Loucy (cell line): ENCODE data around the gene TRPM2.
"Not testable (repeated sequence)": the region's sequence is repeated elsewhere in the genome, so short reads cannot be mapped to it uniquely, and the experiment has no call there.

Experiments used
- H2AFZ ChIP-seq: fragments of 200-600 bp; sonication (generic); 2 replicates; pipeline ENCODE4 v1.6.0; 2016; ENCODE audit warnings: antibody characterized with exemption, mild to moderate bottlenecking, low read length, moderate library complexity
- H3F3A ChIP-seq: fragments of 200-600 bp; 2 replicates; pipeline ENCODE4 v1.6.0; 2016; ENCODE audit warnings: antibody characterized with exemption, low read depth, mild to moderate bottlenecking
- H3K27me3 ChIP-seq: fragments of 200-600 bp; sonication (generic); 2 replicates; pipeline ENCODE4 v1.6.1; 2014; ENCODE audit warnings: low read length, mild to moderate bottlenecking; ENCODE audit not compliant: insufficient read depth, poor library complexity, severe bottlenecking
- H3K36me3 ChIP-seq: fragments of 200-600 bp; sonication (generic); 2 replicates; pipeline ENCODE4 v1.6.1; 2016; ENCODE audit warnings: low read length; ENCODE audit not compliant: insufficient read depth
- H3K4me1 ChIP-seq: fragments of 200-600 bp; sonication (generic); 2 replicates; pipeline ENCODE4 v1.5.1; 2014; ENCODE audit warnings: low read length, mild to moderate bottlenecking; ENCODE audit not compliant: insufficient read depth, poor library complexity, severe bottlenecking
- H3K4me2 ChIP-seq: fragments of 200-600 bp; sonication (generic); 2 replicates; pipeline ENCODE4 v1.6.0; 2014; ENCODE audit warnings: antibody characterized with exemption, low read length, low read depth, mild to moderate bottlenecking; ENCODE audit not compliant: poor library complexity, severe bottlenecking
- H3K4me3 ChIP-seq: fragments of 200-600 bp; sonication (generic); 2 replicates; pipeline ENCODE4 v1.5.1; 2014; ENCODE audit warnings: low read length, mild to moderate bottlenecking, mixed read lengths; ENCODE audit not compliant: poor library complexity, severe bottlenecking
- H3K79me2 ChIP-seq: fragments of 200-600 bp; sonication (generic); 2 replicates; pipeline ENCODE4 v1.6.1; 2014; ENCODE audit warnings: low read length; ENCODE audit not compliant: insufficient read depth
- H3K9ac ChIP-seq: fragments of 200-600 bp; sonication (generic); 2 replicates; pipeline ENCODE4 v1.6.0; 2014; ENCODE audit warnings: mild to moderate bottlenecking, low read depth, low read length, moderate library complexity; ENCODE audit not compliant: poor library complexity, severe bottlenecking
- H3K9me2 ChIP-seq: fragments of 200-600 bp; sonication (generic); replicated peaks from 2 replicates; pipeline ENCODE4 v1.6.1; 2016; ENCODE audit warnings: low read depth, low read length, mixed read lengths
- H3K9me3 ChIP-seq: fragments of 200-600 bp; sonication (generic); 2 replicates; pipeline ENCODE4 v1.6.1; 2014; ENCODE audit warnings: mild to moderate bottlenecking, antibody characterized with exemption, low read length, low read depth; ENCODE audit not compliant: insufficient read depth
- H4K20me1 ChIP-seq: fragments of 200-600 bp; sonication (generic); 2 replicates; pipeline ENCODE4 v1.6.0; 2014; ENCODE audit warnings: antibody characterized with exemption, low read length, mild to moderate bottlenecking; ENCODE audit not compliant: insufficient read depth, poor library complexity, severe bottlenecking
- EZH2phosphoT487 ChIP-seq: fragments of 200-600 bp; IDR thresholded peaks from 2 replicates; pipeline ENCODE4 v1.6.1; 2018; ENCODE audit warnings: antibody characterized with exemption, mild to moderate bottlenecking, moderate library complexity, borderline replicate concordance
- TF ChIP-seq, protein P1 (sequence below): fragments of 200-600 bp; sonication (generic); conservative IDR thresholded peaks from 2 replicates; pipeline ENCODE4 v1.5.1; 2014; ENCODE audit warnings: mild to moderate bottlenecking, antibody characterized with exemption, low read length

The TRPM2 gene

DNA sequence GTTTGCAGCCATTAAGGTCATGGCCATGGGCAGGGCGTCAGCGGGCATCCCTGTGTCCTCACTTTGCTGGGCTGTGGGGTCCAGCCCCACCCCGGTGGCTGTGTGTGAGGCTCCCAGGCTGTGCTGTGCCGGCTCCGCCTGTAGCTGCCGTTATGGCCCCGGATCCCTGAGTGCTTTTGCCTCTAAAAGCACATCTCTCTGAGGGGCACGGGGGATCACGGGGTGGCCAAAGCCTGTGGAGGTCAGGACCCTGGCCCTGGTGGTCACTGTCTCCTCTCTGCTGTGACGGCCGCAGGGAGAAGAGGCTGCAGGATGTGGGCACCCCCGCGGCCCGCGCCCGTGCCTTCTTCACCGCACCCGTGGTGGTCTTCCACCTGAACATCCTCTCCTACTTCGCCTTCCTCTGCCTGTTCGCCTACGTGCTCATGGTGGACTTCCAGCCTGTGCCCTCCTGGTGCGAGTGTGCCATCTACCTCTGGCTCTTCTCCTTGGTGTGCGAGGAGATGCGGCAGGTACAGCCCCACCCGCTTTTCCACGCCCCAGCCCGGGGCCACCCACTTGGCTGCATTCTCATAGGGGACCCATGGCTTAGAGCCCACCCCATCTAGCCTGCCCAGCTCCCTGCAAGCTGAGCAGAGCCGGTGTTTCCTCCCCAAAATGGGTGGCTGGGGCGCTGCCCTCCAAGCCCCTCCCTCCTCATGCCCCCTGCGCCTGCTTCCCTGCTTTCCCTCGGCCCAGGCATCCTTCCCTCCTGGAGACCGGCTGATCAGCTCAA is 48.2 kb downstream of the TRPM2 start:
- Histone ChIP-seq H3K79me2 (no peaks in the 10 kb centered on the region), H3K9me2 (no peaks in the 10 kb centered on the region), H3K9ac (no peak overlapping the region), H3K4me1 (no peaks in the 10 kb centered on the region), H3F3A (no peaks in the 10 kb centered on the region), H3K27me3 (no peaks in the 10 kb centered on the region), H3K9me3 (peaks cover 7% of the 10 kb centered on the region; the same call in 1 of the 2 replicates), H3K4me3 (no peak overlapping the region), H4K20me1 (no peaks in the 10 kb centered on the region), H2AFZ (no peak overlapping the region), H3K4me2 (no peak overlapping the region), H3K36me3 (no peaks in the 10 kb centered on the region)
- no peak for TF ChIP-seq EZH2phosphoT487
- TF ChIP-seq, protein P1, sequence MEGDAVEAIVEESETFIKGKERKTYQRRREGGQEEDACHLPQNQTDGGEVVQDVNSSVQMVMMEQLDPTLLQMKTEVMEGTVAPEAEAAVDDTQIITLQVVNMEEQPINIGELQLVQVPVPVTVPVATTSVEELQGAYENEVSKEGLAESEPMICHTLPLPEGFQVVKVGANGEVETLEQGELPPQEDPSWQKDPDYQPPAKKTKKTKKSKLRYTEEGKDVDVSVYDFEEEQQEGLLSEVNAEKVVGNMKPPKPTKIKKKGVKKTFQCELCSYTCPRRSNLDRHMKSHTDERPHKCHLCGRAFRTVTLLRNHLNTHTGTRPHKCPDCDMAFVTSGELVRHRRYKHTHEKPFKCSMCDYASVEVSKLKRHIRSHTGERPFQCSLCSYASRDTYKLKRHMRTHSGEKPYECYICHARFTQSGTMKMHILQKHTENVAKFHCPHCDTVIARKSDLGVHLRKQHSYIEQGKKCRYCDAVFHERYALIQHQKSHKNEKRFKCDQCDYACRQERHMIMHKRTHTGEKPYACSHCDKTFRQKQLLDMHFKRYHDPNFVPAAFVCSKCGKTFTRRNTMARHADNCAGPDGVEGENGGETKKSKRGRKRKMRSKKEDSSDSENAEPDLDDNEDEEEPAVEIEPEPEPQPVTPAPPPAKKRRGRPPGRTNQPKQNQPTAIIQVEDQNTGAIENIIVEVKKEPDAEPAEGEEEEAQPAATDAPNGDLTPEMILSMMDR: no peak

DNA sequence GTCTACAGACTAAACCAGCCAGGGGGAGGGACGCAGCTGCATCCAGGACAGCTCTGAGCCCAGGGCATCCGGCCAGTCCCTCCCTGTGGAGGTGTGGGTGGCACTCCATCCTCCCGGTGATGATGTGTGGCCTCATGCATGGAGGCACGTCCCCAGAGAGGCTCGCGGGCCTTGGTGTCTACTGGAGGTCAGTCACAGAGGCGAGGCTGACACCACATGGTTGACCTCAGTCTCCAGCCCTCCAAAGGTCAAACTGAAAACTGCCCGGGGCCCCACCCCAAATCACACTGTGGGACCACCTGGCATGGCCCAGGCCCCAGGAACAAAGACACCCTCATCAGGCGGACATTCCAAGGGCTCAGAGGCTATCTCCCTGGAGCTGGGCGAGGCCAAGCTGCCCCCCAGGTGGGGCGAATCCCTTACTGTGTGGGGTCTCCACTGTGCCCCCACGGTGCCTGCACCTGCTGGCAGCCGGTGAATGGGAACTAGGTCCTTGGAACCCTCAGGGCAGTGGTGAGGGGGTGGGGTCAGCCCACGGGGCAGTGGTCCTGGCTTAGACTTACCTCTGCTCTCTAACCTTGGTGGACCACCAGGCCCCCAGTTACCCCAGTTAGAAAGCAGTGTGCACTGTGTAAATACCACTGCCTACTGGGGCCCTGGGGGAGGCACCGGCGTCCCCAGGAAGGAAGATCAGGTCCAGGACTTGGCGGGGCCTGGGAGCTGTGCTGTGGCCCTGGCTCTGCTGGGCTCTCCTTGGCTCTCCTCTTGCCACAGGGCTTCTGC is 49.1 kb downstream of the TRPM2 start:
- no peak overlapping the region for H2AFZ ChIP-seq
- no peak overlapping the region for H3K4me2 ChIP-seq
- H3K9me2 ChIP-seq: no peaks in the 10 kb centered on the region
- H3K9ac ChIP-seq: no peak overlapping the region
- H3K4me1 ChIP-seq: no peaks in the 10 kb centered on the region
- H3K27me3 ChIP-seq: no peaks in the 10 kb centered on the region
- H3K36me3 ChIP-seq: no peaks in the 10 kb centered on the region
- H4K20me1 ChIP-seq: no peaks in the 10 kb centered on the region
- H3F3A ChIP-seq: no peaks in the 10 kb centered on the region
- peaks cover 7% of the 10 kb centered on the region; the same call in 1 of the 2 replicates for H3K9me3 ChIP-seq
- no peaks in the 10 kb centered on the region for H3K79me2 ChIP-seq
- TF ChIP-seq, protein P1: no peak
- TF ChIP-seq EZH2phosphoT487: no peak
- no peak overlapping the region for H3K4me3 ChIP-seq

DNA sequence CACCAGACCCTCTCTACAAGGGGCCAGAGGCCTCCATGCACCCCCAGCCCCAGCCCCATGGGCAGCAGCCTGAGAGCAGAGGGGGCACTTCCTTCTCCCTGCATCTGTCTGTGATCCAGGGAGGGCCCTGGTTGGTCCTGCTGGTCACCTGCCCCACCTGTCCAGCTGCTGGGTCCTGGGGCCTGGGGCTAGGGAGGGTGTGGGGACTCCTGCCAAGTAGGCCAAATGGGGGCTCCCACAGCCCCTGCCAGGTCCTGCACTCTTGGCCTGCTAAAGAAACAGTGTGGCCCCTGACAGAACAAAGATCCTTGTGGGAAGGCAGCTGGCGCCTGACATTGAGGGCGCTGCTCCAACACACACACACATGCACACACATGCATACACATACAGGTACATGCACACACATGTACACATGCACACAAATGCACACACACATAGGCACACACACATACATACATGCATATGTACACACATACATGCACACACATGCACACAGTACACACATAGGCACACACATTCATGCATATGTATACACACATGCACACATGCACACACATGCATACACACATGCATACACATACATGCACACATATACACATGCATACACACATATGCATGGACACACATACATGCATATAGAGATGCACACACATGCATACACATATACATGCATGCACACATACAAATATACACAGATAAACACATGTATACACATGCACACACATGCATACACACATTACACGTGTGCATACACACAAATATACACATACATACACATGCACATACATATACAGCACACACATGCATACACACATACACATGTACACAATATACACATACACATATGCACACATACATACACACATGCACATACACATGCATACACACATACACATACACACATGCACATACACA is 49.9 kb downstream of the TRPM2 start:
- H3K4me3 ChIP-seq: no peak overlapping the region
- TF ChIP-seq, protein P1: no peak
- no peak for TF ChIP-seq EZH2phosphoT487
- H3K9ac ChIP-seq: no peak overlapping the region
- no peaks in the 10 kb centered on the region for H3K4me1 ChIP-seq
- no peaks in the 10 kb centered on the region for H3K9me2 ChIP-seq
- no peaks in the 10 kb centered on the region for H3K36me3 ChIP-seq
- H2AFZ ChIP-seq: no peak overlapping the region
- no peaks in the 10 kb centered on the region for H3K79me2 ChIP-seq
- H3F3A ChIP-seq: no peaks in the 10 kb centered on the region
- H3K27me3 ChIP-seq: no peaks in the 10 kb centered on the region
- no peaks in the 10 kb centered on the region for H4K20me1 ChIP-seq
- peaks cover 7% of the 10 kb centered on the region; the same call in 1 of the 2 replicates for H3K9me3 ChIP-seq
- no peak overlapping the region for H3K4me2 ChIP-seq

DNA sequence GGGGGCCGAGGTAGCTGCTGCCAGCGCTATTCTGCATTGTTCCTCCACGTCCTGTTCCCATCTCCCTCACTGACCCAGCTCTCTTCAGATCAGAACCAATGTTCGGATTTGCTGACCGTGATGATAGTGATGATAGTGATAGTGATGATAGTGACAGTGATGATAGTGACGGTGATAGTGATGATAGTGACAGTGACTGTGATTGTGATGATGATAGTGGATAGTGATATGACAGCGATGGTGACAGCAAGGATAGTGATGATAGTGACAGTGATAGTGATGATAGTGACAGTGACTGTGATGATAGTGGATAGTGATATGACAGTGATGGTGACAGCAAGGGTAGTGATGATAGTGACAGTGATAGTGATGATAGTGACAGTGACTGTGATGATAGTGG is 51.1 kb downstream of the TRPM2 start:
- not testable (repeated sequence) for H2AFZ ChIP-seq, H3K4me2 ChIP-seq, H3K27me3 ChIP-seq, H3K4me1 ChIP-seq, H3K36me3 ChIP-seq, H3K9me2 ChIP-seq, H3F3A ChIP-seq, H3K79me2 ChIP-seq, H3K4me3 ChIP-seq, H4K20me1 ChIP-seq, H3K9ac ChIP-seq
- peaks cover 11% of the 10 kb centered on the region; the same call in 1 of the 2 replicates for H3K9me3 ChIP-seq
